Caco-2 (cell line): ENCODE data around the gene ARHGDIB. TPM values are rescaled to one million over a fixed set of nuclear protein-coding genes. Genes with fewer than 3 reads are reported as not detected.

Experiments
- BruUV-seq: library from RNA; stranded (reverse); fragments of 400-500 nt; replicated peaks from 2 replicates; lab custom pipeline; 2021; lab: Mats Ljungman, UMichigan
- CTCF ChIA-PET: fragments of 300-600 bp; sonication (Branson Sonifier 250); formaldehyde crosslinking; loops from one replicate; lab custom pipeline; 2022; ENCODE audit warnings: antibody characterized with exemption; lab: Charles Lee
- POLR2A ChIA-PET: fragments of 300-600 bp; sonication (Branson Sonifier 250); formaldehyde crosslinking; loops from one replicate; lab custom pipeline; 2022; ENCODE audit warnings: antibody characterized with exemption; lab: Charles Lee
- DNase-seq, 2 experiments: peaks; one replicate each; pipeline versions ENCODE4 v3.0.0 to v3.0.0-alpha.2; 2020 to 2022
- H3K27me3 ChIP-seq: replicated peaks from 2 replicates; pipeline ENCODE4 v1.6.0; 2011; ENCODE audit warnings: low read length; ENCODE audit not compliant: control insufficient read depth, insufficient read depth
- H3K36me3 ChIP-seq: 2 replicates; pipeline ENCODE4 v1.5.1; 2011; ENCODE audit warnings: low read length; ENCODE audit not compliant: control insufficient read depth, insufficient read depth
- H3K4me1 ChIP-seq: fragments of 250-450 bp; sonication (Bioruptor Pico); 2 replicates; pipeline ENCODE4 v1.5.1; 2020; ENCODE audit warnings: mild to moderate bottlenecking
- H3K4me3 ChIP-seq: 2 replicates; pipeline ENCODE4 v1.5.1; 2011; ENCODE audit warnings: low read depth, mild to moderate bottlenecking, control low read depth, low read length
- H3K9me3 ChIP-seq: fragments of 250-450 bp; sonication (Bioruptor Pico); 2 replicates; pipeline ENCODE4 v1.5.1; 2020; ENCODE audit warnings: mild to moderate bottlenecking, moderate library complexity
- H3K27ac Mint-ChIP-seq: one replicate; pipeline ENCODE4 v1.8.0; 2022; ENCODE audit warnings: mixed read lengths; ENCODE audit not compliant: unreplicated experiment
- H3K27me3 Mint-ChIP-seq: one replicate; pipeline ENCODE4 v1.8.0; 2022; ENCODE audit warnings: mixed read lengths; ENCODE audit not compliant: insufficient read depth, unreplicated experiment
- H3K36me3 Mint-ChIP-seq: one replicate; pipeline ENCODE4 v1.8.0; 2022; ENCODE audit warnings: mild to moderate bottlenecking, mixed read lengths; ENCODE audit not compliant: insufficient read depth, unreplicated experiment
- H3K4me1 Mint-ChIP-seq: one replicate; pipeline ENCODE4 v1.8.0; 2022; ENCODE audit warnings: low read depth, mixed read lengths; ENCODE audit not compliant: unreplicated experiment
- H3K4me3 Mint-ChIP-seq: one replicate; pipeline ENCODE4 v1.8.0; 2022; ENCODE audit warnings: mild to moderate bottlenecking, moderate library complexity, mixed read lengths; ENCODE audit not compliant: unreplicated experiment
- H3K9me3 Mint-ChIP-seq: one replicate; pipeline ENCODE4 v1.8.0; 2022; ENCODE audit warnings: mixed read lengths; ENCODE audit not compliant: unreplicated experiment
- intact Hi-C: fragments of 100-400 bp; cut with micrococcal nuclease; formaldehyde crosslinking; loops from one replicate; pipeline ENCODE4 v1.10.0; 2022; ENCODE audit not compliant: unreplicated experiment
- total RNA-seq: library from RNA; stranded (reverse); gene quantifications from 2 replicates; pipeline ENCODE4 v1.2.3, GENCODE V29; 2022
- TF ChIP-seq, protein P1 (sequence below), 2 experiments: fragments of 200-600 bp in 1 of 2; IDR thresholded peaks; 1 replicate in 1 of 2; 2 replicates in 1 of 2; pipeline versions ENCODE4 v1.5.1 to v1.8.0; 2011 to 2022; ENCODE audit warnings: antibody characterized with exemption in 1 of 2, control low read depth in 1 of 2, inconsistent platforms in 1 of 2, low read depth in 1 of 2, low read length in 1 of 2, mild to moderate bottlenecking in 1 of 2, moderate library complexity in 1 of 2; ENCODE audit not compliant: insufficient read depth in 1 of 2, severe bottlenecking in 1 of 2, unreplicated experiment in 1 of 2

ARHGDIB gene
- total RNA-seq, 1 experiment from 2014 or later, result 15.9 TPM

DNA sequence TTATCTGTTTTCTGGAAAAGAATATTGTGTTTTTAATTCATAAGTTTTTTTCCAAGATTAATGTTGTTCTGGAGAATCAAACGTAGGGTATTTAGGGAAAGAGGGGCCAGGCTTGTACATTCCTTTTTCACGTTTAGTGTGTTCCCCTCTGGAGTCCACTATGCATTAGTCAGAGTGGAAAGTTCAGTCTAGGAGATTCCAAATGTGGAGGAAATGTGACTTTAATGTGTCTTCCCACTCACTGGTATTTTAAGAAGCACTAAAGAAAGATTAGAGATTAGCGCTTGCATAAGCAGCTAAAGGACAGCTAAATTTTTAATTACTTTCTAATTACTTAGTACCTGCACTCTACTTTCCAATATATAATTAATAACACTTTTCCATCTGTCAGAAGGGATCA, 7.1 kb upstream of the ARHGDIB start:
- no peaks in the 10 kb centered on the region for H3K4me1 ChIP-seq
- Mint-ChIP-seq H3K9me3 (peaks cover 8% of the 10 kb centered on the region), H3K27ac (no peak overlapping the region), H3K27me3 (peaks cover 2% of the 10 kb centered on the region), H3K36me3 (no peaks in the 10 kb centered on the region), H3K4me1 (no peaks in the 10 kb centered on the region), H3K4me3 (no peak overlapping the region)
- H3K36me3 ChIP-seq, result no peaks in the 10 kb centered on the region
- TF ChIP-seq, protein P1, sequence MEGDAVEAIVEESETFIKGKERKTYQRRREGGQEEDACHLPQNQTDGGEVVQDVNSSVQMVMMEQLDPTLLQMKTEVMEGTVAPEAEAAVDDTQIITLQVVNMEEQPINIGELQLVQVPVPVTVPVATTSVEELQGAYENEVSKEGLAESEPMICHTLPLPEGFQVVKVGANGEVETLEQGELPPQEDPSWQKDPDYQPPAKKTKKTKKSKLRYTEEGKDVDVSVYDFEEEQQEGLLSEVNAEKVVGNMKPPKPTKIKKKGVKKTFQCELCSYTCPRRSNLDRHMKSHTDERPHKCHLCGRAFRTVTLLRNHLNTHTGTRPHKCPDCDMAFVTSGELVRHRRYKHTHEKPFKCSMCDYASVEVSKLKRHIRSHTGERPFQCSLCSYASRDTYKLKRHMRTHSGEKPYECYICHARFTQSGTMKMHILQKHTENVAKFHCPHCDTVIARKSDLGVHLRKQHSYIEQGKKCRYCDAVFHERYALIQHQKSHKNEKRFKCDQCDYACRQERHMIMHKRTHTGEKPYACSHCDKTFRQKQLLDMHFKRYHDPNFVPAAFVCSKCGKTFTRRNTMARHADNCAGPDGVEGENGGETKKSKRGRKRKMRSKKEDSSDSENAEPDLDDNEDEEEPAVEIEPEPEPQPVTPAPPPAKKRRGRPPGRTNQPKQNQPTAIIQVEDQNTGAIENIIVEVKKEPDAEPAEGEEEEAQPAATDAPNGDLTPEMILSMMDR (IDR thresholded peaks at IDR 0.05; ENCODE audit: insufficient read depth in 1 of 2, low read depth in 1 of 2, low read length in 1 of 2, severe bottlenecking in 1 of 2, unreplicated experiment in 1 of 2), result no peak
- H3K9me3 ChIP-seq, result no peaks in the 10 kb centered on the region
- intact Hi-C loops, result no loop called here
- ChIA-PET CTCF (no interaction called here), POLR2A (no interaction called here)
- H3K27me3 ChIP-seq, result no peaks in the 10 kb centered on the region
- BruUV-seq, result no TSS peak
- DNase-seq, result no peak
- H3K4me3 ChIP-seq, result no peak overlapping the region

GRCh38 chr12:14965221-14965620, 3.8 kb upstream of the ARHGDIB start:
- Histone ChIP-seq H3K4me1 (no peaks in the 10 kb centered on the region), H3K36me3 (no peaks in the 10 kb centered on the region), H3K4me3 (no peak overlapping the region), H3K27me3 (no peaks in the 10 kb centered on the region), H3K9me3 (no peaks in the 10 kb centered on the region)
- BruUV-seq, result no TSS peak
- peaks cover 7% of the 10 kb centered on the region for H3K9me3 Mint-ChIP-seq
- peaks cover 2% of the 10 kb centered on the region for H3K27me3 Mint-ChIP-seq
- CTCF ChIA-PET, result no interaction called here
- H3K4me3 Mint-ChIP-seq, result no peak overlapping the region
- H3K36me3 Mint-ChIP-seq, result no peaks in the 10 kb centered on the region
- DNase-seq, result no peak
- no peak overlapping the region for H3K27ac Mint-ChIP-seq
- H3K4me1 Mint-ChIP-seq, result no peaks in the 10 kb centered on the region
- intact Hi-C loops, result no loop called here
- POLR2A ChIA-PET, result no interaction called here
- TF ChIP-seq, protein P1 (IDR thresholded peaks at IDR 0.05; ENCODE audit: insufficient read depth in 1 of 2, low read depth in 1 of 2, low read length in 1 of 2, severe bottlenecking in 1 of 2, unreplicated experiment in 1 of 2), result no peak

DNA sequence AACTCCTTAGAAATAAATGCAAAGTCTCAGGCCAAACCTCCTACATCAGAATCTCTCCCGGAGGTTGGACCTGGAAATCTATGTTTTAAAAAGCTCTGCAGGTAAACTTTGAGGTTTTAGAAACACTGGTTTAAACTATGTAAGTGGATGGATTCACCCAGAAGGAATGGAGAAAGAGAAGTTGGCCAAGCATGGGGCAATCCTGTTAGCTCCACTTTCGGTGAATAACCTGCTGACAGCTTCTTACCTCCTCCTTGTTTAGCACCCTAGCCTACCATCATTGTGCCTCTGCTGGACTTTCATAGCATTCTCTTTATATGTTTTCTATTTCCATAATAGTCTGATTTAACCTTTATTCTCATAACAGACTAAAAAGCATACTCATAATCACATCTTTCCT, 3.0 kb upstream of the ARHGDIB start:
- DNase-seq, result no peak
- no TSS peak for BruUV-seq
- Mint-ChIP-seq H3K4me1 (no peaks in the 10 kb centered on the region), H3K9me3 (no peaks in the 10 kb centered on the region), H3K27ac (no peak overlapping the region), H3K27me3 (peaks cover 2% of the 10 kb centered on the region), H3K4me3 (no peak overlapping the region), H3K36me3 (no peaks in the 10 kb centered on the region)
- H3K27me3 ChIP-seq, result no peaks in the 10 kb centered on the region
- no peaks in the 10 kb centered on the region for H3K9me3 ChIP-seq
- intact Hi-C loops, result no loop called here
- no peak overlapping the region for H3K4me3 ChIP-seq
- no peaks in the 10 kb centered on the region for H3K4me1 ChIP-seq
- no peaks in the 10 kb centered on the region for H3K36me3 ChIP-seq
- TF ChIP-seq, protein P1 (IDR thresholded peaks at IDR 0.05; ENCODE audit: insufficient read depth in 1 of 2, low read depth in 1 of 2, low read length in 1 of 2, severe bottlenecking in 1 of 2, unreplicated experiment in 1 of 2), result no peak
- ChIA-PET CTCF (no interaction called here), POLR2A (no interaction called here)
